ENCODE measurements around the gene TRO.

Gene TRO

GRCh38 chrX:54920610-54921426 is at the start of gene TRO:
TRO (plus strand) TSS chrX:54920824; CDS start chrX:54922247, 1,423 bp downstream.
- peak; percentile 42 for DNase-seq (ENCODE audit: low read depth, low spot score)

- DNase-seq (ENCODE audit: low read depth, low spot score) = no peak
Observed at GRCh38 chrX:54885740-54886139, 34.9 kb upstream of the TRO start.

- DNase-seq (ENCODE audit: low read depth, low spot score) = peak; percentile 37
Observed at GRCh38 chrX:54891573-54891972, 29.1 kb upstream of the TRO start.

- DNase-seq (ENCODE audit: low read depth, low spot score) = no peak
Observed at GRCh38 chrX:54894159-54894558, 26.5 kb upstream of the TRO start.

GRCh38 chrX:54909941-54910340 is 10.7 kb upstream of the TRO start:
- DNase-seq (ENCODE audit: low read depth, low spot score) = no peak

GRCh38 chrX:54921427-54922021 is 900 bp downstream of the TRO start:
- peak; percentile 84 for DNase-seq (ENCODE audit: low read depth, low spot score)

- DNase-seq (ENCODE audit: low read depth, low spot score) = no peak
Observed at GRCh38 chrX:54922547-54922946, 1.9 kb downstream of the TRO start.

- DNase-seq (ENCODE audit: low read depth, low spot score) = no peak
Observed at GRCh38 chrX:54923376-54923775, 2.8 kb downstream of the TRO start.

GRCh38 chrX:54926978-54927377 is 6.4 kb downstream of the TRO start:
- no peak for DNase-seq (ENCODE audit: low read depth, low spot score)

- no peak for DNase-seq (ENCODE audit: low read depth, low spot score)
Observed at GRCh38 chrX:54928876-54929275, 8.3 kb downstream of the TRO start.

- no peak for DNase-seq (ENCODE audit: low read depth, low spot score)
Observed at GRCh38 chrX:54930291-54931049, 9.8 kb downstream of the TRO start.

- no peak for DNase-seq (ENCODE audit: low read depth, low spot score)
Observed at GRCh38 chrX:54931107-54931506, 10.5 kb downstream of the TRO start.

- no peak for DNase-seq (ENCODE audit: low read depth, low spot score)
Observed at GRCh38 chrX:54933150-54933826, 12.7 kb downstream of the TRO start.

GRCh38 chrX:54934058-54934457 is 13.4 kb downstream of the TRO start:
- no peak for DNase-seq (ENCODE audit: low read depth, low spot score)

GRCh38 chrX:54934890-54935289 is 14.3 kb downstream of the TRO start:
- DNase-seq (ENCODE audit: low read depth, low spot score) = no peak

- DNase-seq (ENCODE audit: low read depth, low spot score) = no peak
Observed at GRCh38 chrX:54935306-54935705, 14.7 kb downstream of the TRO start.

- DNase-seq (ENCODE audit: low read depth, low spot score) = no peak
Observed at GRCh38 chrX:54937416-54937815, 16.8 kb downstream of the TRO start.

GRCh38 chrX:54944816-54945215 is 24.2 kb downstream of the TRO start:
- DNase-seq (ENCODE audit: low read depth, low spot score) = no peak

GRCh38 chrX:54945224-54945623 is 24.6 kb downstream of the TRO start:
- no peak for DNase-seq (ENCODE audit: low read depth, low spot score)

GRCh38 chrX:54950730-54951375 is 30.2 kb downstream of the TRO start:
- peak; percentile 7 for DNase-seq (ENCODE audit: low read depth, low spot score)

- no peak for DNase-seq (ENCODE audit: low read depth, low spot score)
Observed at GRCh38 chrX:54961750-54962149, 41.1 kb downstream of the TRO start.
